RCC 7860 (cell line): Measurements from ENCODE around the gene TPCN1.

Experiments
- DNase-seq: peaks from one replicate; pipeline ENCODE4 v3.0.0-alpha.2; 2015; ENCODE audit warnings: low spot score
- FAIRE-seq: peaks from 2 replicates; lab custom pipeline; 2012; peaks lifted over from hg19 to GRCh38; lab: Jason Lieb, UNC

Gene TPCN1

DNA sequence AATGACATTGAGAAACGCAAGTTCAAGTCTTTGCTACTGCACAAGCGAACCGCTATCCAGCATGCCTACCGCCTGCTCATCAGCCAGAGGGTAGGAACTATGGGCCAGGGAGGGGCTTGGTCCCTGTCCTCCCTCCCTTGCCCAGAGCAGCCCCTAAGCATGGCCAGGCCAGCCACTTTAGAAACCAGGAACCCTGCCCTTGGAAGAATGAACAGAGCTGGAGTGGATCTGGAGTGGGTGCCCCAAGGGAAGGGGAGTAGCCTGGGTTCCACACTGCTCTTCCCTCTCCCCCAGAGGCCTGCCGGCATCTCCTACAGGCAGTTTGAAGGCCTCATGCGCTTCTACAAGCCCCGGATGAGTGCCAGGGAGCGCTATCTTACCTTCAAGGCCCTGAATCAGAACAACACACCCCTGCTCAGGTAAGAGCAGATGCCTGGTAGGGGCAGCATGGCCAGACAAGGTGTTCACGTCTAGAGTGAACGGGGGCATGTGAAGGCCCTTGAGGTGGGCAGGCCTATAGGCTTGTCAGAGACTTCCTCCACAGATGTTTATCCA lies 55.8 kb downstream of the TPCN1 start:
- DNase-seq (no peak), FAIRE-seq (no peak)

- no peak for FAIRE-seq
- DNase-seq, result no peak
Observed at GRCh38 chr12:113277511-113277910, 56.2 kb downstream of the TPCN1 start.

- no peak for FAIRE-seq
Observed at GRCh38 chr12:113278141-113278540, 56.9 kb downstream of the TPCN1 start.

GRCh38 chr12:113278633-113279032 lies 57.4 kb downstream of the TPCN1 start:
- FAIRE-seq, result no peak

More at GRCh38 chr12:113278141-113278540, 56.9 kb downstream of the TPCN1 start:
- no peak for DNase-seq

GRCh38 chr12:113284751-113285150 lies 63.5 kb downstream of the TPCN1 start:
- no peak for FAIRE-seq
- no peak for DNase-seq

More at GRCh38 chr12:113278633-113279032, 57.4 kb downstream of the TPCN1 start:
- DNase-seq, result no peak

DNA sequence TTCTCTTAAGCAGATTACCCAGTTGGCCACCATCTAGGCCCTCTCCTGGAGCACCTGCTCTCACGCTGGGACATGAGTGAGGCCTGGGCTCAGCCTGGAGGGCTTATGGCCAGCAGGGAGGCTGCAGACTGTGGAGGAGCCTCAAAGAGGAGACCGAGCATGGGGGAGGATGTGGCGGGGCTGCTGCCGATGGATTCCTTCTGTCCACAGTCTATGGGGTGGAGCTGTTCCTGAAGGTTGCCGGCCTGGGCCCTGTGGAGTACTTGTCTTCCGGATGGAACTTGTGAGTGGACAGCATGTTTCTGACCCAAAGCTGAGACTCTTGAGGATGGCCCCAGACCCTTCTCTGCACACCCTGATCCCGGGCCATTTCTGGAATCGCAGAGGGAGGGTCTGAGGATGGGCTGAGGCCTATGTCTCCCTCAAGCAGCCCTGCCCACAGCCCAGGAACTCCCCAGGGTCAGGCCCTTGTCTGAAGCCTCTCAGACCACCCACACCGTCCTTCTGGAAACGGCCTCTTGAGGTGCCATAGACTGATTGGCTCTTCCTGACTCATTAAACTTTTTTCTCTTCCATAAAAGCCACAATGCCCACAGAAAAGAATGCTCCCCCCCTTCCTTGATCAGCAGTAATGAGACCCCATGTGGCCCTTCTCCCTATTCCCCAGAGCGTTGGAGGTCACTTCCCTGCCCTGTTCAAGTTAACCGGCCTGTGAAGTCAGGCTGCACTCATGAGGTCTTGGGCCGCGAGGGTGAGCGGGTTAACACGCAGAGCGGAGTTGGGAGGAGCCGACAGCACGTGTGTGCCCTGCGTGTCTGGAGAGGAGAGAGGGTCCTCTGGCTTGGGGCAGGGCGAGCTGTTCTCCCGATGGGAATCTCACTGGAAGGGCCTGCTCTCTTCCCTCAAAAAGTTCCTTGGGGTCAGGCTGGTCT lies 64.7 kb downstream of the TPCN1 start:
- no peak for FAIRE-seq
- DNase-seq, result no peak

GRCh38 chr12:113286712-113287111 lies 65.4 kb downstream of the TPCN1 start:
- FAIRE-seq (no peak), DNase-seq (no peak)

DNA sequence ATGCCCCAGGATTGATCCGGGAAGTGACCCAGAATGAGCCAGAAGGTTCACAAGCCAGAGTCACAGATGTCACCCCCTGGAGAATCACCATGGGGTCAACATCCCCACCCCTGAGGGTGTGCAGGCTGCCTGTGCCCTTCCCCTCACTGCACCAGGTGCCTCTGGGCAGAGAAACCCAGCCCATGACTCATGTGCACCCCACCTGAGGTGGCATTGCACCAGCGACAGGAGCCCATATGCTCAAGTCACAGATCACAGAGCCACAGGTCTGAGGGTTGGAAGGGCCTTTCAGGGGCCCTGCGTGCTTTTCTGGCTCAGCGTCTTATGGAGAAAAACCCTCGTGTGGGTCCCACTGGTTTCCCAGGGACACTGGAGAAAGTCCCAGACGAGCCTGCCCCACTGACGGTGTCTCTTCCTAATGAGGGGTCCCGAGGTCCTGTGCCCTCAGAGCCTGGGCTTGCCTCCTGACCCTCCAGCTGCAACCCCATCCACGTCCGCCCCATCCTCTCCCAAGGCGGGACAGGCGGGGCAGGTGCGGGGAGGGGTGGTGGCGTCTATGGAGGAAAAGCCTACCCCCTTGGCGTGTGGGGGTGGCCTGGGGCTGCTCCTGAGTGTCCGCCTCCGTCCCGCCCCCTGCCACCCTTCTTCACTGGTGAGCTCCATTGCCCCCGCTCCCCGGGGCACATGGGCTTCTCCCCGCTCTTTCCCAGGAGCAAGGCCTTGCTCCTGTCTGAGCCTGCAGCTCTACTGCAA lies 66.1 kb downstream of the TPCN1 start:
- DNase-seq (no peak), FAIRE-seq (no peak)

GRCh38 chr12:113287899-113288282 lies 66.6 kb downstream of the TPCN1 start:
- FAIRE-seq, result no peak
- DNase-seq, result no peak

GRCh38 chr12:113289361-113289760 lies 68.1 kb downstream of the TPCN1 start:
- DNase-seq (no peak), FAIRE-seq (no peak)

- DNase-seq (no peak), FAIRE-seq (no peak)
Observed at GRCh38 chr12:113290506-113290905, 69.2 kb downstream of the TPCN1 start.

DNA sequence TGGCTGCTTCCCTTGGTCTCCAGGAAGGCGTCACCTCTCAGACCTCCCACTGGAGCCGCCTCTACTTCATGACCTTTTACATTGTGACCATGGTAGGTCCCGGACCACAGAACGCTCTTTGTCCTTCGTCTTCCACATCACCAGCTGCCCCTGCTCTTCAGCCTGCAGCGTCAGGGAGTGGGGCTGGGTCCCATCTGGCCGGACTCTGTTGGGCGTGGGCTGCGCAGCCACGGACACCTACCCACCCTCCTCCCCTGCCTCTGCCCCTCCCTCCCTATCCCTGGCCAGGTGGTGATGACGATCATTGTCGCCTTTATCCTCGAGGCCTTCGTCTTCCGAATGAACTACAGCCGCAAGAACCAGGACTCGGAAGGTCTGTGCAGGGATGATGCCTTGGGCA lies 70.3 kb downstream of the TPCN1 start:
- FAIRE-seq (no peak), DNase-seq (no peak)

- FAIRE-seq (no peak), DNase-seq (no peak)
Observed at GRCh38 chr12:113292091-113292490, 70.8 kb downstream of the TPCN1 start.

DNA sequence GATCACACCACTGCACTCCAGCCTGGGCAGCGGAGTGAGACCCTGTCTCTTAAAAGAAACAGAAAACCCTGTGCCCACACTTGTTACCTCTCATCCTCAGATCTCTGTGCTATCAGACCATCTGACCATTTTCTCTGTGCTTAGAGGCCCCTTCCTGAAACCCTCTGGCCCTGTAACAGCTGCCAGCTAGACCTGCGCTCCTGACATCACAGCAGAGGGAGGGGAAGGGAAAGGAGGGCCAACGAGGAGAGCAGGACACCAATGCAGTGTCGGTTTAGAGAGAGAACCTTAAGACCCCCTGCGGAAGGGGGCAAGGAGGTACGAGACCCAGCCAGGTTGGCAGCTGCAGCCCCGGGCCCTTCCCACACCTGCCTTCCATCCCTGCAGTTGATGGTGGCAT lies 71.3 kb downstream of the TPCN1 start:
- no peak for FAIRE-seq
- no peak for DNase-seq

- no peak for FAIRE-seq
- DNase-seq, result no peak
Observed at GRCh38 chr12:113293100-113293499, 71.8 kb downstream of the TPCN1 start.

GRCh38 chr12:113295886-113296556 lies 74.8 kb downstream of the TPCN1 start:
- FAIRE-seq, result no peak

DNA sequence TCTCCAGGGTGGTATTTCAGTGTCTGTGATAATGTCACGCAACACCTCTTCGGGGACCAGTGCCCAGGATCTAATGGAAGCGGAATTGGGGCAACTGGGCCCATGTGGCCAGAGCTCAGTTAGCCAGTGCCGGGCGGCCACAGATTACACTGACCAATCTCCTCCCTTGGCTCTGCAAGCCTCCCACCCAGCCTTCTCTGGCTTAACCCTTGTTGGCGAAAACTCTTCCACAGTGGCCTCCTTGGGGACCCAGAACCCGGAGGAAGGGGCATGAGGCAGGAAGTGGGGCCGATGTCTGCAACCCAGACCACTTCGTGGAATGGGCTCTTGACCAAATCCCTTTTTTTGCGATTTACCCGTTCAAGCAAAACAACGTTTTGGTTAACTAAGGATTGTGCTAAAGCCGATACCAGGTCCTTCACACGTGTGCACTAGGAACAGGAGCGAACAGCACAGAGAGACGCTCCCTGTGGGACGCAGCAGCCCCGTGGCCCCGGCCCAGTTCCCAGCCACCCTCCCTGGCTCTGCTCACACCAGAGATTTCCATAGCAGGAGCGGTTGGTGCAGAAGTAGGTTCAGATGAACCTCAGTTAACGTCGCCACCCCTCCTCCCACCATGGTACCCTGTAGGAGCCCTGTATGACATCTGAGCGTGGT lies 75.4 kb downstream of the TPCN1 start:
- FAIRE-seq, result no peak
- no peak for DNase-seq

More at GRCh38 chr12:113295886-113296556, 74.8 kb downstream of the TPCN1 start:
- DNase-seq, result no peak

- DNase-seq (no peak), FAIRE-seq (no peak)
Observed at GRCh38 chr12:113297214-113297587, 75.9 kb downstream of the TPCN1 start.

DNA sequence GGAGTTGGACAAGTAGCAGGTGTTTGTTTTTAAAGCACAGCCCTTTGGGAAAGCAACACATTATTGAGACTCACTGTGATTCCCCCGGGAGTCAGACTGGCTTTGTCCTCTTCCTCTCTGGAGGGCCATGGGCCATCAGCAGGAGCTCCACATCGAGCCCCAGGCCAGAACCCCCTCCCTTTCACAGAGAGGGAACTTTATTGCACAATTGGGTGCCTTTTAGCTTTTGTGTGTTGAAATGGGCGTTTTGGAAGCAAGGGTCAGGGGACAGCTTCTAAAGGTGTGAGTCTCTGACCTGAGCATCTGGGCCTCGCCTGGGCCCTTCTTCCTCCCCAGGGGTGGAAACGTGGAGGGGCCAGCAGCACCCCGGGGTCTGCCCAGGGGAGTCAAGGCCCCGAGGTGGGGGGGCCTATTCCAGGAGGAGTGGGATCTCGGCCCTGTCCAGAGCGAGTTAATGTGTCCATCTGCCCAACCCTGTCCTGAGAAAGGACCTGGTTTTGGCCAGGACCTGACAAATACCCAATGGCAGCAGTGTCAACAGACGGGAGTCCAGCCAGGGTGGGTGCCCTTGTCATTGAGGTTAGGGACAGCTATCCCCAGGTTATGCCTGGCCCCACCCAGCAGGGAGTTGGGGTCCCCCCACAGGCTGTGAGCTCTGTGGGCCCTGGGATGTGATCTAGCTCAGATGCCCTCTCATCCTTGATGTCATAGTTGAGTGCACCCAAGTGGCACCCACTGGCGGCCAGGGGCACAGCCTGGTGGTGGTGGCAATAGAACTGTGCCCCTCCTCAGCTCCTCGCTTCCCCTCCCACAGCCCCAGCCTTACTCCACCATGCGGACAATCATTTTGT lies 76.6 kb downstream of the TPCN1 start:
- FAIRE-seq, result no peak
- DNase-seq, result no peak

DNA sequence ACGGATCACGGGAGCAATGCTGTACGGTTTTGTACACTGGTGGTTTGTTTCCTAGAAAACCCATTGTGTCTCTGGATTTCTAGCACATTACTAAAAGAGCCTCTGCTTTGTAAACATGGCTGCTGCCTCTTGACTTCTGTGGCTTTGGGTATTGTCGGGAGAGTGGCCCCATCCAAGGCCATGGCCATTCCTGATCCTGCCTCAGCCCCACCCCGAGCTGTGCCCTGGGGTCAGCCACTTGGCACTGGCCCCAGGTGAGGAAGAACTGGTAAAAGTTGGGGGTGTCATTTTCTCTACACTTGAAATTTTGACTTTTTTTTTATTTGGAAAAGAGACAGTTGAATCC lies 77.2 kb downstream of the TPCN1 start:
- no peak for FAIRE-seq
- no peak for DNase-seq
